ENCODE results near the gene PET117. TPM values are rescaled to one million over a fixed set of nuclear protein-coding genes. Genes with fewer than 3 reads are reported as not detected.
"Not testable (repeated sequence)": the region's sequence is repeated elsewhere in the genome, so short reads cannot be mapped to it uniquely, and the experiment has no call there.

The PET117 gene, protein sequence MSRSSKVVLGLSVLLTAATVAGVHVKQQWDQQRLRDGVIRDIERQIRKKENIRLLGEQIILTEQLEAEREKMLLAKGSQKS
- polyA plus RNA-seq, result 10 to 100 TPM; 22.8 to 42.4 (median 24.9) TPM

DNA sequence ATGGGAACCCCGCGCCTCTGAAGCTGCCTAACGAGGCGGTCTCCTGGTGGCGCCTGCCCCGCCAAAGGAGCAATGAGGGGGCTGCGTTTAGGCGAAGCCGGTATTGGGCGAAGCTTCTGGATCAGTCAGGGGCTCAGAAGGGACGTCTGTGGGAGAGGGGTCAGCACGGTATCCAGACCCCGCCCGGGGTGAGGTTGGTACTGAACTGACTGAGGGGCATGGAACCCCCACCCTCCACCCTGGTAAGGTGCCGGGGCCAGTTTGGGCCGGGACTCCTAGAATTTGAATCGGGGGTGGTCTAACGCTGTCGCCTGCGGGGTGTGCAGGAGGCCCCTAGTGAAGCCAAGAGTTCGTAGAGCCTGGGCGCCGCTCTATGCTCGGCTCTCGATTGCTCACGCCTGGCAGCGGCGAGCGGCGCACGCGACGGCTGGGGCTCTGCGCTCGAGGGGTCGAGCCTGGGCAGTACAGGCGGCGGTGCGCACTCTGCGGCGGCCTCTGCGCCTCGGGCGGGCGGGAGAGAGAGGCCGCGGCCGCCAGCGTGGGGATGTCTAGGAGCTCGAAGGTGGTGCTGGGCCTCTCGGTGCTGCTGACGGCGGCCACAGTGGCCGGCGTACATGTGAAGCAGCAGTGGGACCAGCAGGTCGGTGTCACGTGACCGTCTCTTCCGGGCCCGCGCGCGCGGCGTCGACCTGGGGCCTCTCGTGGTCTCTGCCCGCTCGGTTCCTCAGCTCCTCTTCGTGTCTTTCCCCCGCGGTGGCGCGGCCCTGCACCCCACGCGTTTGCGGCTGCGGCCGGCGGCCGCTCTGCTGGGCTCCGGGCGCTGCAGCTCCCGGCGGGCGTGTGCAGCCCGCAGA lies at the start of gene PET117, which contains the start of gene KAT14:
Gene PET117, plus strand, starts transcription at position 452 of the 854 bp plus-strand sequence. Its CDS starts 93 bp downstream, at position 545.
Gene KAT14, plus strand, starts transcription at position 452 of the 854 bp plus-strand sequence. CDS start 4,798 bp downstream, outside the sequence.
- DNase-seq, result peak; percentile 91 to 93 (median 93)
- peaks cover 27 to 37% of the 10 kb centered on the region in 2 donors for H3K4me1 Mint-ChIP-seq
- H3K27me3 Mint-ChIP-seq (ENCODE audit: low read depth in 3 of 3), result peaks cover 0 to 15% (median 8%) of the 10 kb centered on the region in 3 donors
- H3K27ac Mint-ChIP-seq, result peak within 1 kb of the TSS; percentile 80 to 93 (median 87)
- H3K4me3 Mint-ChIP-seq, result peak within 1 kb of the TSS; percentile 88 to 91 (median 89)
- peaks cover 2 to 4% (median 4%) of the 10 kb centered on the region in 3 donors for H3K36me3 Mint-ChIP-seq
- no peaks in the 10 kb centered on the region for H3K9me3 Mint-ChIP-seq

DNA sequence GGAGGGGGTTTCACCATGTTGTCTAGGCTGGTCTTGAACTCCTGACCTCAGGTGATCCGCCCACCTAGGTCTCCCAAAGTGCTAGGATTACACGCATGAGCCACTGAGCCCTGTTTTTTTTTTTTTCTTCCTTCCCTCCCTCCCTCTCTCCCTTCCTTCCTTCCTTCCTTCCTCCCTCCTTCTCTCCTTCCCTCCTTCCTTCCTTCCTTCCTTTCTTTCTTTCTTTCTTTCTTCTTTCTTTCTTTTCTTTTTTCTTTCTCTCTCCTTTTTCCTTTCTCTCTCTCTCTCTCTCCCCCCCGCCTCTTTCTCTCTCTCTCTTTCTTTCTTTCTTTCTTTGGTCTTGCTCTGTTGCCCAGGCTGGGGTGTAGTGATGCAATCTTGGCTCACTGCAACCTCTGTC lies 49.4 kb upstream of the PET117 start:
- not testable (repeated sequence) for DNase-seq; H3K27me3 Mint-ChIP-seq (ENCODE audit: low read depth in 3 of 3); H3K9me3 Mint-ChIP-seq; H3K27ac Mint-ChIP-seq; H3K4me3 Mint-ChIP-seq; H3K4me1 Mint-ChIP-seq; H3K36me3 Mint-ChIP-seq

DNA sequence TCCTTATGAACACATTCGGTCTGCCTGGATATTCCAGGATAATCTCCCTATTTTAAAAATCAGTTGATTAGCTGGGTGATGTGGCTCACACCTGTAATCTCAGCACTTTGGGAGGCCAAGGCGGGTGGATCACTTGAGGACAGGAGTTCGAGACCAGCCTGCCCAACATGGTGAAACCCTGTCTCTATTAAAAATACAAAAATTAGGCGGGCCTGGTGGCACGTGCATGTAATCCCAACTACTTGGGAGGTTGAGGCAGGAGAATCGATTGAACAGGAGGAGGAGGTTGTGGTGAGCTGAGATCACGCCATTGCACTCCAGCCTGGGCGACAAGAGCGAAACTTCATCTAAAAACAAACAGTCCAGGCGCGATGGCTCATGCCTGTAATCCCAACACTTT lies 48.8 kb upstream of the PET117 start:
- H3K36me3 Mint-ChIP-seq; DNase-seq; H3K27ac Mint-ChIP-seq; H3K9me3 Mint-ChIP-seq; H3K4me3 Mint-ChIP-seq; H3K4me1 Mint-ChIP-seq; H3K27me3 Mint-ChIP-seq (ENCODE audit: low read depth in 3 of 3): not testable (repeated sequence)

GRCh38 chr20:18090044-18090443 lies 47.6 kb upstream of the PET117 start:
- no peaks in the 10 kb centered on the region for H3K36me3 Mint-ChIP-seq
- peaks cover 2 to 3% (median 2%) of the 10 kb centered on the region in 3 donors for H3K27me3 Mint-ChIP-seq (ENCODE audit: low read depth in 3 of 3)
- H3K4me3 Mint-ChIP-seq, result no peak overlapping the region
- no peak for DNase-seq
- no peaks in the 10 kb centered on the region for H3K4me1 Mint-ChIP-seq
- no peak overlapping the region for H3K27ac Mint-ChIP-seq
- peaks cover 0 to 2% (median 0%) of the 10 kb centered on the region in 6 donors for H3K9me3 Mint-ChIP-seq

DNA sequence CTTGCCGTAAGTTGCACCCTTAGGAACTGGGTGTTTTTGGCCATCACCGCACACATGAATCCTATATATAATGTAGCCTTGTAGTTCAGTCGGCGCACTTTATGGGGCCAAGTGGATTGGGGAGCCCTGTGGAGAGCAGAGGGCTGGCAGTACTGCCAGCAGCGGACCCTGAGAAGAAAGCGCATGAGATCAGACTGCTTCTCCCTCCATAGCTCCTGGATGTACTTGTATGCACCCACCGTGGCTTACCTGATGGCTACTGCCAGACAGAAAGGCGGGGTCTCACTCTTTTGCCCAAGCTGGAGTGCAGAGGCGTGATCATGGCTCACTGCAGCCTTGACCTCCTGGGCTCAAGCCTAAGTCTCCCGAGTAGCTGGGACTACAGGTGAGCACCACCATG lies 47.2 kb upstream of the PET117 start:
- no peak overlapping the region for H3K4me3 Mint-ChIP-seq
- DNase-seq, result no peak
- peaks cover 2 to 3% (median 2%) of the 10 kb centered on the region in 3 donors for H3K27me3 Mint-ChIP-seq (ENCODE audit: low read depth in 3 of 3)
- no peak overlapping the region for H3K27ac Mint-ChIP-seq
- no peaks in the 10 kb centered on the region for H3K36me3 Mint-ChIP-seq
- peaks cover 0 to 2% (median 0%) of the 10 kb centered on the region in 6 donors for H3K9me3 Mint-ChIP-seq
- no peaks in the 10 kb centered on the region for H3K4me1 Mint-ChIP-seq

GRCh38 chr20:18091623-18092022 lies 46.0 kb upstream of the PET117 start:
- Mint-ChIP-seq H3K27ac (no peak overlapping the region), H3K36me3 (no peaks in the 10 kb centered on the region), H3K4me1 (no peaks in the 10 kb centered on the region), H3K9me3 (peaks cover 0 to 2% (median 0%) of the 10 kb centered on the region in 6 donors), H3K27me3 (ENCODE audit: low read depth in 3 of 3) (peaks cover 2 to 3% (median 2%) of the 10 kb centered on the region in 3 donors), H3K4me3 (no peak overlapping the region)
- DNase-seq, result no peak

GRCh38 chr20:18092890-18093289 lies 44.8 kb upstream of the PET117 start:
- no peak overlapping the region for H3K27ac Mint-ChIP-seq
- H3K36me3 Mint-ChIP-seq, result no peaks in the 10 kb centered on the region
- peaks cover 2 to 3% (median 2%) of the 10 kb centered on the region in 3 donors for H3K27me3 Mint-ChIP-seq (ENCODE audit: low read depth in 3 of 3)
- no peaks in the 10 kb centered on the region for H3K4me1 Mint-ChIP-seq
- no peak for DNase-seq
- H3K9me3 Mint-ChIP-seq, result peaks cover 0 to 2% (median 0%) of the 10 kb centered on the region in 6 donors
- H3K4me3 Mint-ChIP-seq, result no peak overlapping the region

DNA sequence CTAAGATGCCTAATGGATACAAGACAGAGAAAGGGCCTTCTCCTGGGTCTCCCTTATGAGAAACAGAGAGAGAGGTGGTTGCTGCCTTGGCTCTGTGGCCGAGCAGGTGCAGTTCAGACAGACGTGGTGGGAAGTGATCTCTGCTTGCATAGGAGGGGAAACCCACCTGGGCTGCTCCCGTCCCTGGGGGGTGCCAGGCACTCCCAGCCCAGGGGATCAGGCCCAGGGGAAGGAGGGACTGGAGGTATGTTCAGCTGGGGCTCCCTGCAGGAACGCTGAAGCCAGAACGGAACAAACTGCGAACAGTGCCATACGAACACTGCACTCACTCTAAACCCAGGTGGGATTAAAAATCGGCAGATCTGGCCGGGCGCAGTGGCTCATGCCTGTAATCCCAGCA lies 44.3 kb upstream of the PET117 start:
- H3K27ac Mint-ChIP-seq, result no peak overlapping the region
- H3K4me1 Mint-ChIP-seq, result no peaks in the 10 kb centered on the region
- no peaks in the 10 kb centered on the region for H3K36me3 Mint-ChIP-seq
- peaks cover 0 to 2% (median 0%) of the 10 kb centered on the region in 6 donors for H3K9me3 Mint-ChIP-seq
- no peak overlapping the region for H3K4me3 Mint-ChIP-seq
- DNase-seq, result no peak
- H3K27me3 Mint-ChIP-seq (ENCODE audit: low read depth in 3 of 3), result peaks cover 2 to 3% (median 2%) of the 10 kb centered on the region in 3 donors

DNA sequence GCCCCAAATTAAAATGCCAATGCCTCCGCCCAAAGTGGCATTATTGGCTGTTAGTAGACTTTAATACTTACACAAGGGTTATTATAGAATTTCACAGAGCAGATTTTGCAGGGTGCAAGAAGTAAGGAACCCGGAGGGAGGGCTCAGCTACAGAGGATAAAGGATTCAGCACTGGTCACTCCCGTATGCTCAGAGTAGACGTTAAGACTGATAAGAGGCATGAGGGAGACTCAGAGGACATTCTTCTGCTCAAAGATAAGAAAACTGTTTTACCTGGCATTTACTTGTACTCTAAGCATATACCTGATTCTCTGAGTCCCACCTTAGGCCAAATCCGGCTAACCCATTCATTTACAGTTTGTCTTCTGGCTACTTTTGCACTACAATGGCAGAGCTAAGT lies 43.5 kb upstream of the PET117 start:
- Mint-ChIP-seq H3K4me3 (no peak overlapping the region), H3K4me1 (no peaks in the 10 kb centered on the region), H3K9me3 (peaks cover 0 to 2% (median 0%) of the 10 kb centered on the region in 6 donors), H3K36me3 (no peaks in the 10 kb centered on the region), H3K27ac (no peak overlapping the region), H3K27me3 (ENCODE audit: low read depth in 3 of 3) (peaks cover 0 to 3% (median 2%) of the 10 kb centered on the region in 3 donors)
- no peak for DNase-seq

- H3K4me1 Mint-ChIP-seq; H3K27me3 Mint-ChIP-seq (ENCODE audit: low read depth in 3 of 3); H3K27ac Mint-ChIP-seq; H3K36me3 Mint-ChIP-seq; H3K4me3 Mint-ChIP-seq; H3K9me3 Mint-ChIP-seq; DNase-seq: not testable (repeated sequence)
These were observed 37.1 kb upstream of the PET117 start for GRCh38 chr20:18100569-18100968.

- Mint-ChIP-seq H3K4me1 (no peaks in the 10 kb centered on the region), H3K9me3 (peaks cover 0 to 1% (median 0%) of the 10 kb centered on the region in 6 donors), H3K27ac (no peak overlapping the region), H3K27me3 (ENCODE audit: low read depth in 3 of 3) (peaks cover 0 to 8% (median 2%) of the 10 kb centered on the region in 3 donors), H3K36me3 (no peaks in the 10 kb centered on the region), H3K4me3 (no peak overlapping the region)
- DNase-seq, result no peak
These were observed 36.4 kb upstream of the PET117 start for GRCh38 chr20:18101125-18101810.

DNA sequence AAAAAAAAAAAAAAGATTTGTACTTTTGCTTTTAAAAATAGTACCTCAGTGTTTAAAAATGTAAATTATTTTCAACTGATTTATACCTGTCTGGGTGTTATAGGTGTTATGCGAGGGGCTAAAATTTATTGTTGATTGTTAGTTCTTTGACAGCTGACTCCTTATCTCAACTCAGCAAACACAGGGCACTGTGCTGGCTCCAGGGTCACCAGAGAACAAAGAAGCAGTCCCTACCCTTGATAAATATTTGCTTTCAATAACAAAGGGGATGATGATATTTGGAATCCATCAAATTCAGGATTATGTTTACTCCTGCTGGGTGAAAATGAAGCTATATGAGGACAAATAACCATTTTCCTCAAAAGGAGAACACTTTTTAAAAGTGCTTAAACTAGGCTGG lies 34.2 kb upstream of the PET117 start:
- no peaks in the 10 kb centered on the region for H3K4me1 Mint-ChIP-seq
- no peak for DNase-seq
- no peaks in the 10 kb centered on the region for H3K36me3 Mint-ChIP-seq
- no peak overlapping the region for H3K4me3 Mint-ChIP-seq
- peaks cover 0 to 11% (median 2%) of the 10 kb centered on the region in 3 donors for H3K27me3 Mint-ChIP-seq (ENCODE audit: low read depth in 3 of 3)
- peaks cover 0 to 1% (median 0%) of the 10 kb centered on the region in 6 donors for H3K9me3 Mint-ChIP-seq
- no peak overlapping the region for H3K27ac Mint-ChIP-seq

- Mint-ChIP-seq H3K27ac (no peak overlapping the region), H3K4me1 (no peaks in the 10 kb centered on the region), H3K4me3 (no peak overlapping the region), H3K27me3 (ENCODE audit: low read depth in 3 of 3) (peaks cover 0 to 9% (median 2%) of the 10 kb centered on the region in 3 donors), H3K36me3 (no peaks in the 10 kb centered on the region), H3K9me3 (peaks cover 0 to 1% (median 0%) of the 10 kb centered on the region in 6 donors)
- no peak for DNase-seq
These were observed 29.3 kb upstream of the PET117 start for GRCh38 chr20:18108326-18108725.

- not testable (repeated sequence) for DNase-seq, H3K4me1 Mint-ChIP-seq, H3K4me3 Mint-ChIP-seq, H3K9me3 Mint-ChIP-seq, H3K27ac Mint-ChIP-seq, H3K36me3 Mint-ChIP-seq
- peaks cover 0 to 23% (median 0%) of the 10 kb centered on the region in 3 donors for H3K27me3 Mint-ChIP-seq (ENCODE audit: low read depth in 3 of 3)
These were observed 9.1 kb upstream of the PET117 start for GRCh38 chr20:18128574-18128973.
